ENCODE results near the gene NIPAL1. TPM values are rescaled to one million over a fixed set of nuclear protein-coding genes. Genes with fewer than 3 reads are reported as not detected.

NIPAL1 gene
- 0.41 and 0.68 TPM in 2 replicates for total RNA-seq
- long read RNA-seq, full-length matches to known transcripts: 2 of 2 reads
- long read RNA-seq, partial matches to known transcripts: 0 of 2 reads
- long read RNA-seq, other reads (novel, unspliced or antisense): 0 of 2 reads

GRCh38 chr4:48016141-48017107 is at the start of gene NIPAL1, which contains the start of gene CNGA1:
NIPAL1 (plus strand) TSS chr4:48016772; CDS start chr4:48016840, 68 bp downstream.
CNGA1 (minus strand) TSS chr4:48016681; CDS start chr4:47952689, 63,992 bp downstream.
- Mint-ChIP-seq H3K4me3 (peak within 1 kb of the TSS; percentile 90), H3K27me3 (ENCODE audit: low read depth) (peaks cover 71% of the 10 kb centered on the region), H3K36me3 (ENCODE audit: low read depth) (peaks cover 3% of the 10 kb centered on the region), H3K9me3 (peaks cover 7% of the 10 kb centered on the region), H3K4me1 (peaks cover 5% of the 10 kb centered on the region), H3K27ac (ENCODE audit: unreplicated experiment) (no peak within 1 kb of the TSS)
- peak; percentile 49 for TF ChIP-seq CTCF (conservative IDR thresholded peaks at IDR 0.05)
- peak; percentile 61 for DNase-seq (ENCODE audit: low read depth, low spot score)

GRCh38 chr4:47968847-47969246 is 47.7 kb upstream of the NIPAL1 start:
- no peak for DNase-seq (ENCODE audit: low read depth, low spot score)
- Mint-ChIP-seq H3K27me3 (ENCODE audit: low read depth) (peaks cover 3% of the 10 kb centered on the region), H3K27ac (ENCODE audit: unreplicated experiment) (no peak overlapping the region), H3K4me3 (no peak overlapping the region), H3K4me1 (no peaks in the 10 kb centered on the region), H3K36me3 (ENCODE audit: low read depth) (no peaks in the 10 kb centered on the region), H3K9me3 (peaks cover 5% of the 10 kb centered on the region)
- TF ChIP-seq CTCF (conservative IDR thresholded peaks at IDR 0.05): no peak

DNA sequence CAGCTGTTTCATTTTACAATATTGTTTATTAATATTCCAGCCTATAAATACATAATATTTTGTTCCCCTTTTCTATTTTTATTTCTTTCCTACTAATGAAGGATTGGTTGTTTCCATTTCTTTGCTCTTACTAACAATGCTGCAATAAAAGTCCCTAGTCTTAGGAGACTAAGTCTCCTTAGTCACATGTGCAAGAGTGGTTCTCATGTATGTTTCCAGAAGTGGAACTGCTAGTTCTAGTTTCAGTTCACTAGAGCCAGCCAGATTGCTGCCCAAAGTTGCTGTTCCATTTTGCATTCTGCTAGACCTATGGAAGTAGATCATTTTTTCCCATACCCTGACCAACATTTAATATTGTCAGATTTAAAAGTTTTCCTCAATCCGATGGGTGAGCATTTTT is 44.4 kb upstream of the NIPAL1 start:
- Mint-ChIP-seq H3K36me3 (ENCODE audit: low read depth) (no peaks in the 10 kb centered on the region), H3K4me3 (no peak overlapping the region), H3K27ac (ENCODE audit: unreplicated experiment) (no peak overlapping the region), H3K9me3 (peaks cover 5% of the 10 kb centered on the region), H3K4me1 (no peaks in the 10 kb centered on the region), H3K27me3 (ENCODE audit: low read depth) (peaks cover 3% of the 10 kb centered on the region)
- no peak for DNase-seq (ENCODE audit: low read depth, low spot score)
- no peak for TF ChIP-seq CTCF (conservative IDR thresholded peaks at IDR 0.05)

GRCh38 chr4:47972721-47973120 is 43.9 kb upstream of the NIPAL1 start:
- DNase-seq (ENCODE audit: low read depth, low spot score): no peak
- Mint-ChIP-seq H3K27me3 (ENCODE audit: low read depth) (peaks cover 3% of the 10 kb centered on the region), H3K36me3 (ENCODE audit: low read depth) (no peaks in the 10 kb centered on the region), H3K9me3 (peaks cover 5% of the 10 kb centered on the region), H3K27ac (ENCODE audit: unreplicated experiment) (no peak overlapping the region), H3K4me1 (no peaks in the 10 kb centered on the region), H3K4me3 (no peak overlapping the region)
- TF ChIP-seq CTCF (conservative IDR thresholded peaks at IDR 0.05): no peak

GRCh38 chr4:47974566-47974965 is 42.0 kb upstream of the NIPAL1 start:
- Mint-ChIP-seq H3K4me3 (no peak overlapping the region), H3K36me3 (ENCODE audit: low read depth) (no peaks in the 10 kb centered on the region), H3K4me1 (no peaks in the 10 kb centered on the region)

More at GRCh38 chr4:47974566-47974965, 42.0 kb upstream of the NIPAL1 start:
- H3K9me3 Mint-ChIP-seq: peaks cover 5% of the 10 kb centered on the region
- no peak for TF ChIP-seq CTCF (conservative IDR thresholded peaks at IDR 0.05)
- H3K27ac Mint-ChIP-seq (ENCODE audit: unreplicated experiment): no peak overlapping the region
- no peak for DNase-seq (ENCODE audit: low read depth, low spot score)
- no peaks in the 10 kb centered on the region for H3K27me3 Mint-ChIP-seq (ENCODE audit: low read depth)
